HG03442 (cell line): ENCODE measurements around the gene SLC3A2.

ENCODE experiments used
- ATAC-seq: cut with Tn5 transposase; IDR thresholded peaks from one replicate; pipeline ENCODE4 v1.9.1; 2021; ENCODE audit warnings: mild to moderate bottlenecking, moderate library complexity; ENCODE audit not compliant: unreplicated experiment

SLC3A2 gene

DNA sequence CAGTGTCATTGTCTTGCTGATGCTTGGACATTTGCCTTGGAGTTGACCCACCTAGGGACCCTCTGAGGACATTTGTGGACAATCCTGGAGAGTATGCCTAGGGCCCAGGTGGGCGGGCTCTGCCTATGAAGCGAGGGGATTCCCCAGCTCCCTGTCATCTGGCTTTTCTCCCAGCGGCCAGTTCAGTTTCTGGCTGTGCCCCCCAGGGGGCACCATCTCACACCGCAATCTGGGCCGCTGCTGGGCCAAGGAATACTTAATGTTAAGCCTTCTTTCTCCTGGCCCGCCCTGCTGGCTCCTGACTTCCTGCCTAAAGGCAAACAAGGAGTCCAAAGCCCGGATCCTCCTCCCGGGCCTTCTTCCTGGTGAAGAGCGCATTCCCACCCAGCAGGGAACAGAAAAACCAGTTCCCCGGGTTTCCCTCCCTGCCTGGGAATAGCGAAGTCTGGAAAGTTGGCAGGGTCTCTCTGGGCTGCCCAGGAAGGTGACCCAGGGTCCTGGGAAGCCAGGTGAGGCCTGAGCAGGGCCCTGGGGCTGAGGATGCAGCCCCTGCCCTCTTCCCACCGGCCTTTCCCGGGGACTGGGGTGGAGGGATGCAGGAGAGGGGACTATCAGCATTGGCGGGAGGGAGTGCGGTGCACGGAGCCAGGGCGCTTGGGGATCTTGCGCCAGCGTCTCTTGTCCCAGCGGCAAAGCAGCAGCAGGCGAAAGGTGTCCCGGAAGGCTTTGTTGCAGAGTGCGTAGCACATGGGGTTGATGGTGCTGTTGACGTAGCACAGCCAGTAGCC, 28.6 kb downstream of the SLC3A2 start:
- ATAC-seq = no peak

DNA sequence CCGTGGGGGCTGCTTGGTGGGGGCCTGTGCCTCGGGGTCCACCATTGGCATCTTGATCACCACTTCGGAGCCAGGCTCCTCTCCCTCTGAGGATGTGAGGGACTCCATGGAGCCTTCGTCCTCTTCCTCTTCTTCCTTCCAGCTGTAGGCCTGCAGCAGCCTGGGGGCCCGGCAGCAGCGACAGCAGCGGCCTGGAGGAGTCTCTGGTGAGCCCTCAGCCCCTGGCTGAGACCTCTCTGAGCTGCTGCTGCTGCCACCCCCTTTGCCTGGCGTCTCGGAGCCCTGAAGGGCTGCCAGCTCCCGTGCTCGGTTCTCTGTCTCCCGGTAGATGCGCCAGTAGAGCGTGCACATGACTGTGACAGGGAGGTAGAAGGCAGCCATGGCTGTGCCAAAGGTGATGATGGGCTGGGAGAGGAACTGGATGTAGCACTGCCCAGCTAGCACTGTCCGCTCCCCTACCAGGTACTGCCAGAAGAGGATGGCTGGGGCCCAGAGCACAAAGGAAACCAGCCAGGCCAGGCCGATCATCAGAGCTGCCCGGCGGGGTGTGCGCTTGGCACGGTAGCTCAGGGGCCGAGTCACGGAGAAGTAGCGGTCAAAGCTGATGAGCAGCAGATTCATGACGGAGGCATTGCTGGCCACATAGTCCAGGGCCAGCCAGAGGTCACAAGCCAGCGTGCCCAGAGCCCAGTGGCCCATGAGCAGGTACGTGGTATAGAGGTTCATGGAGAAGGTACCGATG, 29.6 kb downstream of the SLC3A2 start:
- no peak for ATAC-seq

DNA sequence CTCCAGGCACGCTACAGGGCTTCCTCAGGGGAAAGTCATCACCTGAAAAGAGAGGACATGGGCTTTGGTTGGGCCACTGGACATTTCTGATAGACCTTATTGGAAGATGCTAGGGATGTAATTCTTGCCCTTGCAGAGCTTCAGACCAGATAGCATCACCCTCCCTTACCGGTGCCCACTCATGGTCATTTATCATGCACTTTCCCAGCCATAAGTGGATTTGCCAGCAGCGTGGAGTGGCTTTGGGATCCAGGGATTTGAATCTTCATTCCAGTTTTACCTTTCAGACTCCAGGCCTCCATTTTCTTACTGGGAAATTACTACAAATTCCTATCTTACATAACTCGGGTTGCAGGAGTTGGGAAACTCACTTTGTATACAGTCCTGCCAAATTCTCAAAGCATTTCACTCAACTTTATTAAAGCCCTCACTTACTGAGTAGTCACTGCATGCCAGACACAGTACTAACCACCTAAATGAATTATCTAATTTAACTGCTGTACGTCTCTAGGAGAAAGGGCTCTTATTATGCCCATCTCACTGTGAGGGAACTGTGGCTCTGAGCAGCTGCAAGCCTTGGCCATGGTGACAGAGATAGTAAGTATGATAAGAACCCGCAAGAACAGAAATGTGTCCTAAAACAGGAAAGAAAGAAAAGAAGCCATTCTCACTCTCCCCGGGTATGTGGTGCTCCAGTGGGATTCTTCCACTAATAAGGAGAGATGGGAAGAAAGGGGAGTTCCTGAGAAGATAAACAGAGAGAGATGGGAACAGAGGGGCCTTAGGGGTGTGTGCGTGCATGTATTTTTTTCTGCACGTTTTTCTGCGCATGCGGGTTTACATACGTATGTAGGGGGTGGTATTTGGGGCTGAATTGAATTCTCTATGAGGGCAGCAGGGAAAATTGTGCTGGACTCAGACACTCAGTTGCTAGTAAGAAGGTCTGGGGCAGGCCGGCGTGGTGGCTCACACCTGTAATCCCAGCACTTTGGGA, 30.7 kb downstream of the SLC3A2 start:
- ATAC-seq = no peak

DNA sequence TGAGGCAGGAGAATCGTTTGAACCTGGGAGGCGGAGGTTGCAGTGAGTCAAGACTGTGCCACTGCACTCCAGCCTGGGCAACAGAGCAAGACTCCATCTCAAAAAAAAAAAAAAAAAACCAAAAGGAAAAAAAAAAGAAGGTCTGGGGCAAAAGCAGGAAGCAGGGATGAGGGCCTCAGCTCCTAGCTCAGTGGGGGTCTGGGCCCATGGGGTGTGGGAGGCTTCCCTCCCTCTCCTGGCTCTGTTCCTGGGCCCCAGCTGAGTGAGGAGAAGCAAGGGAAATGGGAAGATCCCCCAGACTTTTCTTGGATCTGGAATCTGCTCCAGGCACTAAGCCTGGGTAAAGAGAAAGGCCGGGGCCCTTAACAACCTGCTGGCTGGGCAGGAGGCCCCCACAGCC, 31.6 kb downstream of the SLC3A2 start:
- ATAC-seq = no peak

DNA sequence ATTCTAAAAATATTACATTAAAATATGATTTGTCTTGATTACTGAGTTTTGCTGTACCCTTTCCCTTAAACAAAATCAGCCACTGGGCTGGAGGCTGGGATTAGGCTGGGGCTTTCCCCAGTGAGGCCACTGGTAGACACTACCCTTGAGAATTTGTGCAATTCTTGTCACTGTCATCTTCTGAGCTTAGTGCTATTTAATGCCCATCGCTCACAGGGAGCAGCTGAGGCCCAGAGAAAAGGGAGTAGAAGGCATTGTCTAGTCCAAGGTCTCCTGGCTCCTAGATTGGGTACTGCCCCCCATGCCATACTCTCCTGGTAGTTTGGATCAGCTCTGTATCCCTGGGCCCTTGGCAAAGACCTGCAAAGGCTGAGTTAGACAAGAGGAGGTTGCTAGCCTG, 33.7 kb downstream of the SLC3A2 start:
- no peak for ATAC-seq

DNA sequence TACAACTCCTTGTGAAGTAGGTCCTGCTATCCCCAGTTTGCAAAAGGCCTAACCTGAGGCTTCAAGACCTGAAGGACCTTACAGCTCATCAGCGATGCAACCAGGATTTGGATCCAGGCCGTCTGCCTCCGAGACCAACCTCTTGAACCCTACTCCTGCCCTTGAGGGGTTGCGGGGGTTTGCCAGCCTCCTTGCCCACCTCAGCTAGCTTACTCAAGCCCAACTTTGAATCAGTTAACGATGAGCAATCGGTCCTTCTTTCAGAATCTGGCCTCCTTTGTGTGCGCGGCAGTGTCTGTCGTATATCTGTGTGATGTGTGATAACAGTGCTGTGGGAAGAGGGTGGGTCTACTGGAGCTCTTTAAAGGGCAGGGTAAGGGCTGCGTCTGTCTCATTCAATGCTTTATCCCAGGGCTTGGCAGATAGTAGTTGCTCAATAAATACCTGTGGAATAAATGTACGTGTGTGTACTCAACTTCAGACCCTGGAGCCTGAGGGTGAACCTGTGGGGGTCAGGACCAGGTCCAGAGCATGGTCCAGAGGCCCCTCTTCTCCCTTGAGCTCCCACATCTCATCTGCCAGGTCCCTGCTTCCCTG, 37.3 kb downstream of the SLC3A2 start:
- ATAC-seq = no peak

DNA sequence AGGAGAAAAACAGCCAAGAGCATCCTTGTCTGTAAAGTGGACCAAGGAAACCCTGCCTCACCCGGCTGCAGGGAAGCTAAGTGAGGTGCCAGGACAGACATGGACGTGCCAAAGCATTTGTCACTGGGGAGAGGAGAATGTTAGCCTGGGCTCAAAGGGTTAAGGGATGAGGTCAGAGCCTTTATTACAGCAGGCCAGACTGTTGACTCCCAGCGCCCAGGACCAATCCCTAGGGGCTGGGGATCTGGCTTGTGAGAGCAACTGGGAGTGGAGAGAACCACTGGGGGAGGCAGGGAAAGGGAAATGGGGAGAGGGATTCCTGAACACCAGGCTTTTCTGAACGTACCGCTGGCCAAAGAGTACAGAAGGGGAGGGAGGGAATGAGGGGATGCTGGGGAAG, 37.8 kb downstream of the SLC3A2 start:
- no peak for ATAC-seq

DNA sequence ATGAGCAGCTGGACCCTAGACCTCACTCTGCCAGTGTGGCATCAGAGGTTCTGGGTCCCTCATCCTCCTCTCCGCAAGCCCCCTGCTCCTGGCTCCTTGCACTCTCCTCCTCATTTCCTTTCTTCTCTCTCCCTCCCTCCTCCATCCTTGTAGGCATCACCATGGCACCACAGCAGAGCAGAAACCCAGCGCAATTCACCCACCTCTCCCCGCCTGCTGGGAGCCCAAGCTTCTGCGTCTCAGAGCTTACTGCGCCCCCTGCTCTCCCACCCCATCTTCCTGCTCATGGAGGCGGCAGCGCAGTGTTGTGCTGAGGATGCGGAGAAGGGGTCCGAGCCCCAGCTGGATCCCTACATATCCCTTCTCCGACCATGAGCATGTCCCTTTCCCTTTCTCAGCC, 38.8 kb downstream of the SLC3A2 start:
- no peak for ATAC-seq

DNA sequence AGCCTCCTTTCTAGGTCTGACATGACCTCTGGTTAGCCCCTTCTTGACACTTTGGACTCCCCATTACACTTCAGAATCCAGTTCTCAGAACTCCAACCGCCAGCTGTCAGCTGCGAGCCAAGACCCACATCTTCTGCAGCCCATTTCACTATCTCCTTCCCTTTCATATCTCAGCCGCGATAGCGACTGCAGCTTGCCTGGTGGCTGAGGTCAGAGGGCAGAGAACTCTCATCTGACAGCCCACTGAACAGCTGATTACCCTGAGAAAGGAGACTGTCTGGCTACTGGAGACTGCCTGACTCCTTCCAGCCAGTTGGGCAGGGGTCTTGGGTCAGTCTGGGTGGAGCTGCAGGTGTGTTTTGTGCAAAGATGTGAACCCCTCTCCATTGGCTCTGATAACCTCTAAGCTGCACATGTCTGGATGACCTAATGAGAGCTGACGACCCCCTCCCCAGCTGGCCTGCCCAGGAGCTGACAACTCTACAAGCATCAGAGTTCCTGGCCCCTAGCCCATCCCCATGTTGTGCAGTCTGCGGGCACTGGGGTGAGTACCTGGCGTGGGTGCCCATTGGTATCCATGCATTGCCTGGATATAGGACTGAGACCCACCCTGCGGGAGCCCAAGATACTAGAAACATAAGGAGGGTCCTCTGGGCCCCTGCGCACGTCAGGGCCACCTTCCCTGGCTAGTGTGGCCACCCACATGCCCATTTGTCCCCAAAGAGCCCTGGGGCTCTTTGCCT, 39.4 kb downstream of the SLC3A2 start:
- no peak for ATAC-seq

DNA sequence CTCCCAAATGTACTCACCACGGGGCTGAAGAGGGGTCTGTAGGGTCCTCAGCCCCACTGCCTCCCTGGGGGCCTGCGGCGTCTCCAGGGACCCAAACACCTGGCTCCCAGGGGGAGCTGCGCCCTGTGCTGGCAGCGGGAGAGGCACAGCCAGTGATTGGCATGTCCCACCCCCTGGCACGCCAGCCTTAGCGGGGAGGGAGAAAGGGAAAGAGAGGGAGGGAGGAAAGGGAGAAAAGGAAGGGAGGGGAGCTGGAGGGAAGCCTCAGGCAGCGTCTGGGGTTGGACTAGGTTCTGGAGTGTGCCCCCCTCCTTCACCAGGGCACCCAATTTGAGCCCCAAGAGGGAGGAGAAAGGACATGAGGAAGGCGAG, 40.5 kb downstream of the SLC3A2 start, which contains the start of gene CHRM1:
TSS of gene CHRM1 (minus strand) at position 163 of the 372 bp plus-strand sequence. CDS start 10,263 bp downstream, outside the sequence.
- ATAC-seq = no peak

DNA sequence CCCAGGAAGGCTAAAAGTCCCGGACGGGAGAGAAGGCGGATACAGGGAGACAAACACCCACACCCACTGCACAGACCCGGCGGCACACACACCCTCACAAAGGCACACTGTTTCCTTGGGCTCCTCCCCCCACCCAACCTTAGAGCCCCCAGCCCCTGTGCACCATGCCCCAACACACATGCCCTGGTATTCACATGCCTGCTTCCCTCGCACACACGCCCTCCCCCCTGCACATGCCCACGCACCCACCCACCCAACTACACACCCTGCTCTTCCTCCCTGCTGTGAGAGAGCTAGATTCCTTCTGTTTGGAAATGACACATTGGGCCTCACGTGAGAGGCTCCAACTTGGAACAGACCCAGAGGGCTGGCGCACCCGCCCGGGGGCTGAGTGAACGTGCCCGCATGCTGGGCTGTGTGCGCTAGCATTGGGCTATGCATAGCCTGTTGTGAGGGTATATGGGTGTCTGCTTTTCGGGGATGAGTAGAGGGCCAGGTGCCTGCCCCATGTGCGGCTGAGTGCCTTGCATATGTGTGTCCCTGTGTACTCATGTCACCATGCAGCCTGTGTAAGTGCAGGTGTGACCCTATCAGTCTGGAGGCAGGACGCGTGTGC, 41.0 kb downstream of the SLC3A2 start:
- ATAC-seq = no peak

DNA sequence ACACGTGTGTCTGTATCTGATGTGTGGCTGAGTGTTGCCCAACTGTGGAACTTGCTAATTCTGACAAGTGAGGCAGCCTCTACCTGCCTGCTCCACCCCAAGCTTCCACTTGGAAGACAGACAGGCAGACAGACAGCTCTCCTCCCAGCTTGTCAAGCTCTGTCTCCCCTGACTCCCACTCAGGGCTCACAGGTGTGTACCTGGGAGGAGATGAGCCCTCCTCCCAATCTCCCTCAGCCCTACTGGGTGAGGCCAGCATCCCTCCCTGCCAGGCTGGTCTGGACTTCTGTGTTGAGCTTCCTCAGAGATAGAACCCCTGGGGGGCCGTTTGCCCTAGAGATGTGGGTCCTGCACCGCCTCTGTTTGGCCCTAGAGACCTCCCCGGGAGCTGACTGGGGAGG, 41.5 kb downstream of the SLC3A2 start:
- ATAC-seq = no peak

DNA sequence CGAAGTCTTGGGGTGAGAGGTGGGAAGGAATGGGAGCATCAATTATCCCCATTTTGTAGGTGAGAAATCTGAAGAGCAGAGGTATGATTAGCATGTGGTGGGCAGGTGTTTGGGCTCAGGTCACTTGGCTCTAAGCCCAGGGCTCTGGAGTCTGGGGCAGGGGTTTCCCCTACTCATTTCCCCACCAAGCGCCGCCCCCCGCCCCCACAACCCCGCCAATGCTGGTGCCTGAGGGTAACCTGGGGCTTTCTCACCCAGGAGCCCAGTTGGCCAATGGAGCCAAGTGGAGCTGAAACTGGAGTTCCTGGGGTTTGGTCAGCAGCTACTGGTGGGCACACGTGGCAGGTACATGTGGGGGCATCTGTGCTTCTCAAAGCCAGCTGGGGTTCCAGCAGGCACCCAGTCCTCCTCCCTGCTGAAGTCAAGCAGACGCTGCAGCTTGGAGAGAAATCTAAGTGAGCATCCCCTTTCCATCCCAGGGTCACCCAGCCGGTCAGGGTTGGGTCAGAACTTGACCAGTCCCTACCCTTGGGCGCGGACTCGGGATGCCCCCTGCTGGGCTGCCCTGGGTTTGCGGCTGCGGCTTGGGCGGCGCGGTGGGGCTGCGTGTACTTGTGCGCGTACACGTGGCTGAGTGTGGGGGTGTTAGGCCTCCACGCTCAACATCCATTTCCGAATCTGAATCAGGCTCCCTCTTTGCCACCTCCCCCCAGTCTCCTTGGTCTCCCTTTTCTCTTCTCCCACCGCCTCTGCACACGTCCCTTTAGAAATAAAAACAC, 42.1 kb downstream of the SLC3A2 start:
- ATAC-seq = no peak

DNA sequence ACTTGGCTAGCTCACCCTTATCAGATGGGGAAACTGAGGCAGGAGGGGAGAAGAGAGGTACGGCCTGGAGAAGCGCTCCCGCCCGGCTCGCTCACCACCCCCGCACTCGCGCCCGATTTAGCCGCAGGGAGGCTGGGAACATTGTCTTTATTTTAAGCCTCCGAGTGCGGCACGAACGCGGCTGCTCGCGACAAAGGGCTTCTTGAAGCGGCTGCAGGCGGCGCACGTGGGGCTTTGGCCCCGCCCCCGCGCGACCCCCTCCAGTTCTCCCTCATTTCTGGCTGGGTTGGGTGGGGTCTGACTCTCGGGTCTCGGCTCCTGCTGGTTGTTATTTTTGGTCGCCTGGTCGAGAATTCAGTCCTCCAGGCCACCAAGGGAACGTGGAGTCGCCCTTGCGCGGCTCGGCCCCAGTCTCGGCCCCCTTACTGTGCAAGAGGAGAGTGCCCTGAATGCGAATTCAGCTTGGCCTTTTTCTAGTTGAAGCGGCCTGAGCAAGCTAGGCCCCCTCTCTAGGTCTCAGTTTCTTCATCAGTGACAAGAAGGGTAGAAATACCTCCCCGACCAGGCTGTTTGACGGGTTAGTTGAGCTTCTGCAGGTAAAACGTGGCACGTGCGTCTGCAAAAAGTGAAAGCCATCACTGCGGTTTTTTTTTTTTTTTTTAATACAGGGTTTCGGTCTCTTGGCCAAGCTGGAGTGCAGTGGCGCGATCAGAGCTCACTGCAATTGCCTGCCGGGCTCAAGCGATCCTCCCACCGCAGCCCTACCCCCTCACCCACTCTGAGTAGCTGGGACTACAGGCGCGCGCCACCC, 43.1 kb downstream of the SLC3A2 start:
- no peak for ATAC-seq

DNA sequence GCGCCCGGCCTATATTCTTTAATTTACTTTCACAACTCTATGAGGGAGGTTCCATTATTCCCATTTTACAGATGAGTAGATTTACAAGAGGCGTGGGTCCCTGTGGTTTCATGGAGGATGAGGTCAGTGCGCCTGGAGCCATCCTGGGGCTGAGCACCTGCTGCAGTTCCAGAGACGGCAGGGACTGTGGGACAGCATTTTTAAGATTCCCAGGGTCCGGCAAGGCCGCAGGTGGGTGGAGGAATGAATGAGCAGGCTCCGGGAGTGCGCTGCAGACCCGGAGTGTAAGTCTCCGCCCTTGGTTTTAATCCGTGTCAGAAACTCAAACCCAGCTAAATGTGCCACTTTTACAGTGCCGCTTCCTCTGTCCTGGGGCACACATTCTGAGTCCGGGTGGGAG, 44.6 kb downstream of the SLC3A2 start:
- no peak for ATAC-seq

DNA sequence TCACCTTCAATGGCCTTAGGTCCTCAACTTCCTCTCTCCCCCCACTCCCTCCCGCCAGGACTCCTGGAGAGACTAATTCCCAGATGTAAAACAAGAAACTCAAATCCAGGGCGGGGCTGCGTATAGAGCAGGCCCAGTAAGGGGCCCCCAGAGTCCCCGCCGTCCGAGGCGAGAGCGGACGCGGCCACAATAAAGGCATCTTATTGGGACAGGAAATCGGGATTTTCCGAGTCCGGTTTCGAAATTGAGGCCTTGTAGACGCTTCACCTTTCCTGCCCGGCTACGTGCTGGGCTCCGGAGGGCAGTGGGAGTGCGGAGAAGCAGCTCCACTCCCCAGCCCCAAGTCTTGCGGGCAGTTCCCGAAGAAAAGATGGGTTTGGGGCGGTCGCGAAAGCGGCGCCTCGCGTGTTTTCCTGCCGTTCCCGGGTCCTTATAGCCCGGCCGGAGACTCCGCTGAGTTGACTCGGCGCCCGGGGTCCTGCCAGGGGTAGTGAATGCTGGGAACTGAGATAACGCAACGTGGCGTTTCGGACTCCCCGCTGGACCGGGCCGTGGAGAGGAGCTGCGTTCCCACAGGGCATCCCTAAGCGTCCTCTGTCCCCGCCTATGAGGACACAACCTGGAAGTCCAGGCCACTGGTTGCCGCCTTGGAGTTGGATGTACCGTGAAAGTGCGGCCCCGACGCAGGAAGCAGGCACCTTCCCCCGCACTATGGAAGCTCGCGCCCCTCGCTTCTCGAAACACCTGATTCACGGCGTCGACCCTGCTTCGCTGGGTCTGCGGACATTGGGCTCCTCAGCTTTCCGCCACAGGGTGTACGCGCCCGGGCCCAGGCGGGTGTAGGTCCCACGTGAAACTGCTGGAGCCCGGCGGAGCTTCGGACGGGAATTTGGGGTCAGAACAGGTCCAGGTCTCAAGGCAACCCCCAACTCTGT, 45.3 kb downstream of the SLC3A2 start:
- ATAC-seq = no peak
